HepG2 (cell line): ENCODE measurements around the gene RNU4-1. TPM values are rescaled to one million over a fixed set of nuclear protein-coding genes. Genes with fewer than 3 reads are reported as not detected.

Experiments used
- AGO2 ChIP-seq: fragments of 200-400 bp; formaldehyde crosslinking; optimal IDR thresholded peaks from 2 replicates; pipeline ENCODE3; 2017; ENCODE audit warnings: mild to moderate bottlenecking, low read depth, low read length, moderate library complexity
- JUND ChIP-seq: sonication (generic); formaldehyde crosslinking; IDR thresholded peaks from 2 replicates; pipeline ENCODE4 v1.8.0; 2022; ENCODE audit warnings: mild to moderate bottlenecking, missing genetic modification reagents
- KLF9 ChIP-seq: IDR thresholded peaks from 2 replicates; pipeline ENCODE4 v1.6.1; 2016; ENCODE audit warnings: low read depth
- MED8 ChIP-seq: sonication (generic); formaldehyde crosslinking; IDR thresholded peaks from 2 replicates; pipeline ENCODE4 v1.8.1; 2023; ENCODE audit warnings: mild to moderate bottlenecking, missing genetic modification reagents; ENCODE audit not compliant: insufficient replicate concordance
- MTA3 ChIP-seq: sonication (generic); formaldehyde crosslinking; IDR thresholded peaks from 2 replicates; pipeline ENCODE4 v1.4.0; 2020; ENCODE audit warnings: missing genetic modification reagents
- PAF1 ChIP-seq: IDR thresholded peaks from 2 replicates; pipeline ENCODE4 v1.6.1; 2016; ENCODE audit warnings: missing genetic modification reagents, missing compliant biosample characterization
- PHF21A ChIP-seq: sonication (generic); formaldehyde crosslinking; IDR thresholded peaks from 2 replicates; pipeline ENCODE4 v1.5.0; 2020; ENCODE audit warnings: mild to moderate bottlenecking, missing genetic modification reagents
- WIZ ChIP-seq: sonication (generic); formaldehyde crosslinking; IDR thresholded peaks from 2 replicates; pipeline ENCODE4 v1.5.1; 2020; ENCODE audit warnings: mild to moderate bottlenecking, missing genetic modification reagents
- ZFP36L1 ChIP-seq: sonication (generic); formaldehyde crosslinking; IDR thresholded peaks from 2 replicates; pipeline ENCODE4 v1.8.0; 2022; ENCODE audit warnings: mild to moderate bottlenecking, missing genetic modification reagents, moderate library complexity
- ZNF780A ChIP-seq: sonication (generic); formaldehyde crosslinking; IDR thresholded peaks from 2 replicates; pipeline ENCODE4 v1.8.0; 2022; ENCODE audit warnings: mild to moderate bottlenecking, missing genetic modification reagents, moderate library complexity
- ZNF781 ChIP-seq: sonication (generic); formaldehyde crosslinking; IDR thresholded peaks from 2 replicates; pipeline ENCODE4 v1.5.1; 2020; ENCODE audit warnings: borderline replicate concordance, mild to moderate bottlenecking, missing genetic modification reagents; ENCODE audit errors: not compliant biosample characterization
- polyA plus RNA-seq, 8 experiments: library from polyadenylated mRNA; depleted of rRNA in 3 of 8; stranded (reverse) in 7 of 8; unstranded in 1 of 8; fragments of >200 nt; fragmentation: Illumina TruSeq in 4 of 8; extraction: Trizol in 4 of 8; gene quantifications; 2 replicates each; pipeline versions ENCODE4 v1.2.1 to v1.2.3, GENCODE V29; 2011 to 2016; ENCODE audit warnings: low read depth in 4 of 8, missing spikeins in 1 of 8, mixed read lengths in 1 of 8; ENCODE audit not compliant: insufficient read depth in 1 of 8
- total RNA-seq, 5 experiments: library from RNA; depleted of rRNA; stranded (reverse); fragments of >200 nt; fragmentation: Illumina TruSeq; extraction: Trizol; gene quantifications; 2 replicates each; pipeline ENCODE4 v1.2.3, GENCODE V29; 2016; ENCODE audit warnings: low read depth in 1 of 5
- TF ChIP-seq, protein P1 (sequence below): sonication (generic); formaldehyde crosslinking; IDR thresholded peaks from 2 replicates; pipeline ENCODE4 v1.4.0; 2020; ENCODE audit warnings: missing genetic modification reagents
- TF ChIP-seq, protein P2 (sequence below): sonication (generic); formaldehyde crosslinking; IDR thresholded peaks from 2 replicates; pipeline ENCODE4 v1.5.1; 2020; ENCODE audit warnings: mild to moderate bottlenecking, missing genetic modification reagents, moderate library complexity
- TF ChIP-seq, protein P3 (sequence below): fragments of 450-650 bp; IDR thresholded peaks from 2 replicates; pipeline ENCODE4 v1.6.1; 2017
- TF ChIP-seq, protein P4 (sequence below): sonication (generic); formaldehyde crosslinking; IDR thresholded peaks from 2 replicates; pipeline ENCODE4 v1.4.0; 2020; ENCODE audit warnings: missing genetic modification reagents

The RNU4-1 gene
- total and polyA plus RNA-seq, 2 of the 13 experiments (the other 11 are each of a cell fraction or from before 2014, with no cell fraction given): 7,407 TPM; not detected in 1

DNA sequence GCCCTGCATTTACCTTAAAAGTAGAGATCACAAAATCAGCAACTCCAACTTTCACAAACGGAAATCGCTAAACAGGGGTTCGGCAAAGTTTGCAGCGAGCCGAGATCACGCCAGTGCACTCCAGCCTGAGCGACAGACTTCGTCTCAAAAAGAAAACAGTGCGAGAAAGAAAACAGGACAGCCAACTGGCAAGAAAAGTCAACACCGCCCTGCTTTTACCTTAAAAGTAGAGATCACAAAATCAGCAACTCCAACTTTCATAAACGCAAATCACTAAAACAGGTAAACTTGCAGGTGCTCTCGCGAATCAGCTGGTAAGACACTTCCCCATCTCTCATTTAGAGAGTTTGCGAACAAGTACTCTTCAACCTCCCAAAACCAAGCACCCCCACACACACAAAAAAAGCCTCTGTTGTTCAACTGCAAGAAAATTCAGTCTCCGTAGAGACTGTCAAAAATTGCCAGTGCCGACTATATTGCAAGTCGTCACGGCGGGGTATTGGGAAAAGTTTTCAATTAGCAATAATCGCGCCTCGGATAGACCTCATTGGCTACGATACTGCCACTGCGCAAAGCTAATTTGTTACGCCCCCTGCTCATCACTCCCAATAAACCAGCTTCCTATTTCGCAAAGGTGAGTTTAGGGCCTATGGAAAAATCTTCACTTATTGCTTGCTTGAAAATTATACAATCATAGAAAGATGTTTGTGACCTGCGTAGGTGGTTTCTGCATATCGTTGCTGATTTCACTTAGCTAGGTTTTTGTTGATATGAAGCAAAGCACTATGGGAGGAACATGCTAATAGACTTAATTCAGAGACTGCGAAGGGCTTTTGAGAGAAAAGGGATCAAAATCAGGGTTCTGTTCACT lies at the start of gene RNU4-1 (continued):
- TF ChIP-seq WIZ (no peak), PAF1 (CRISPR knock-in tag) (no peak), ZNF781 (CRISPR knock-in tag) (no peak), PHF21A (CRISPR knock-in tag) (peak; percentile 74), KLF9 (CRISPR knock-in tag) (peak; percentile 81), AGO2 (no peak), ZNF780A (CRISPR knock-in tag) (0 out of 2 replicates have a peak, but pooled peaks have one; percentile 73), JUND (CRISPR knock-in tag) (no peak), MTA3 (CRISPR knock-in tag) (no peak), ZFP36L1 (CRISPR knock-in tag) (no peak), MED8 (CRISPR knock-in tag) (peak; percentile 99)
- TF ChIP-seq, protein P1, sequence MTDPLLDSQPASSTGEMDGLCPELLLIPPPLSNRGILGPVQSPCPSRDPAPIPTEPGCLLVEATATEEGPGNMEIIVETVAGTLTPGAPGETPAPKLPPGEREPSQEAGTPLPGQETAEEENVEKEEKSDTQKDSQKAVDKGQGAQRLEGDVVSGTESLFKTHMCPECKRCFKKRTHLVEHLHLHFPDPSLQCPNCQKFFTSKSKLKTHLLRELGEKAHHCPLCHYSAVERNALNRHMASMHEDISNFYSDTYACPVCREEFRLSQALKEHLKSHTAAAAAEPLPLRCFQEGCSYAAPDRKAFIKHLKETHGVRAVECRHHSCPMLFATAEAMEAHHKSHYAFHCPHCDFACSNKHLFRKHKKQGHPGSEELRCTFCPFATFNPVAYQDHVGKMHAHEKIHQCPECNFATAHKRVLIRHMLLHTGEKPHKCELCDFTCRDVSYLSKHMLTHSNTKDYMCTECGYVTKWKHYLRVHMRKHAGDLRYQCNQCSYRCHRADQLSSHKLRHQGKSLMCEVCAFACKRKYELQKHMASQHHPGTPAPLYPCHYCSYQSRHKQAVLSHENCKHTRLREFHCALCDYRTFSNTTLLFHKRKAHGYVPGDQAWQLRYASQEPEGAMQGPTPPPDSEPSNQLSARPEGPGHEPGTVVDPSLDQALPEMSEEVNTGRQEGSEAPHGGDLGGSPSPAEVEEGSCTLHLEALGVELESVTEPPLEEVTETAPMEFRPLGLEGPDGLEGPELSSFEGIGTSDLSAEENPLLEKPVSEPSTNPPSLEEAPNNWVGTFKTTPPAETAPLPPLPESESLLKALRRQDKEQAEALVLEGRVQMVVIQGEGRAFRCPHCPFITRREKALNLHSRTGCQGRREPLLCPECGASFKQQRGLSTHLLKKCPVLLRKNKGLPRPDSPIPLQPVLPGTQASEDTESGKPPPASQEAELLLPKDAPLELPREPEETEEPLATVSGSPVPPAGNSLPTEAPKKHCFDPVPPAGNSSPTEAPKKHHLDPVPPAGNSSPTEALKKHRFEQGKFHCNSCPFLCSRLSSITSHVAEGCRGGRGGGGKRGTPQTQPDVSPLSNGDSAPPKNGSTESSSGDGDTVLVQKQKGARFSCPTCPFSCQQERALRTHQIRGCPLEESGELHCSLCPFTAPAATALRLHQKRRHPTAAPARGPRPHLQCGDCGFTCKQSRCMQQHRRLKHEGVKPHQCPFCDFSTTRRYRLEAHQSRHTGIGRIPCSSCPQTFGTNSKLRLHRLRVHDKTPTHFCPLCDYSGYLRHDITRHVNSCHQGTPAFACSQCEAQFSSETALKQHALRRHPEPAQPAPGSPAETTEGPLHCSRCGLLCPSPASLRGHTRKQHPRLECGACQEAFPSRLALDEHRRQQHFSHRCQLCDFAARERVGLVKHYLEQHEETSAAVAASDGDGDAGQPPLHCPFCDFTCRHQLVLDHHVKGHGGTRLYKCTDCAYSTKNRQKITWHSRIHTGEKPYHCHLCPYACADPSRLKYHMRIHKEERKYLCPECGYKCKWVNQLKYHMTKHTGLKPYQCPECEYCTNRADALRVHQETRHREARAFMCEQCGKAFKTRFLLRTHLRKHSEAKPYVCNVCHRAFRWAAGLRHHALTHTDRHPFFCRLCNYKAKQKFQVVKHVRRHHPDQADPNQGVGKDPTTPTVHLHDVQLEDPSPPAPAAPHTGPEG: peak; percentile 73
- TF ChIP-seq, protein P2, sequence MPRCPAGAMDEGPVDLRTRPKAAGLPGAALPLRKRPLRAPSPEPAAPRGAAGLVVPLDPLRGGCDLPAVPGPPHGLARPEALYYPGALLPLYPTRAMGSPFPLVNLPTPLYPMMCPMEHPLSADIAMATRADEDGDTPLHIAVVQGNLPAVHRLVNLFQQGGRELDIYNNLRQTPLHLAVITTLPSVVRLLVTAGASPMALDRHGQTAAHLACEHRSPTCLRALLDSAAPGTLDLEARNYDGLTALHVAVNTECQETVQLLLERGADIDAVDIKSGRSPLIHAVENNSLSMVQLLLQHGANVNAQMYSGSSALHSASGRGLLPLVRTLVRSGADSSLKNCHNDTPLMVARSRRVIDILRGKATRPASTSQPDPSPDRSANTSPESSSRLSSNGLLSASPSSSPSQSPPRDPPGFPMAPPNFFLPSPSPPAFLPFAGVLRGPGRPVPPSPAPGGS: 0 out of 2 replicates have a peak, but pooled peaks have one; percentile 25
- TF ChIP-seq, protein P3, sequence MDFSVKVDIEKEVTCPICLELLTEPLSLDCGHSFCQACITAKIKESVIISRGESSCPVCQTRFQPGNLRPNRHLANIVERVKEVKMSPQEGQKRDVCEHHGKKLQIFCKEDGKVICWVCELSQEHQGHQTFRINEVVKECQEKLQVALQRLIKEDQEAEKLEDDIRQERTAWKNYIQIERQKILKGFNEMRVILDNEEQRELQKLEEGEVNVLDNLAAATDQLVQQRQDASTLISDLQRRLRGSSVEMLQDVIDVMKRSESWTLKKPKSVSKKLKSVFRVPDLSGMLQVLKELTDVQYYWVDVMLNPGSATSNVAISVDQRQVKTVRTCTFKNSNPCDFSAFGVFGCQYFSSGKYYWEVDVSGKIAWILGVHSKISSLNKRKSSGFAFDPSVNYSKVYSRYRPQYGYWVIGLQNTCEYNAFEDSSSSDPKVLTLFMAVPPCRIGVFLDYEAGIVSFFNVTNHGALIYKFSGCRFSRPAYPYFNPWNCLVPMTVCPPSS: no peak
- TF ChIP-seq, protein P4, sequence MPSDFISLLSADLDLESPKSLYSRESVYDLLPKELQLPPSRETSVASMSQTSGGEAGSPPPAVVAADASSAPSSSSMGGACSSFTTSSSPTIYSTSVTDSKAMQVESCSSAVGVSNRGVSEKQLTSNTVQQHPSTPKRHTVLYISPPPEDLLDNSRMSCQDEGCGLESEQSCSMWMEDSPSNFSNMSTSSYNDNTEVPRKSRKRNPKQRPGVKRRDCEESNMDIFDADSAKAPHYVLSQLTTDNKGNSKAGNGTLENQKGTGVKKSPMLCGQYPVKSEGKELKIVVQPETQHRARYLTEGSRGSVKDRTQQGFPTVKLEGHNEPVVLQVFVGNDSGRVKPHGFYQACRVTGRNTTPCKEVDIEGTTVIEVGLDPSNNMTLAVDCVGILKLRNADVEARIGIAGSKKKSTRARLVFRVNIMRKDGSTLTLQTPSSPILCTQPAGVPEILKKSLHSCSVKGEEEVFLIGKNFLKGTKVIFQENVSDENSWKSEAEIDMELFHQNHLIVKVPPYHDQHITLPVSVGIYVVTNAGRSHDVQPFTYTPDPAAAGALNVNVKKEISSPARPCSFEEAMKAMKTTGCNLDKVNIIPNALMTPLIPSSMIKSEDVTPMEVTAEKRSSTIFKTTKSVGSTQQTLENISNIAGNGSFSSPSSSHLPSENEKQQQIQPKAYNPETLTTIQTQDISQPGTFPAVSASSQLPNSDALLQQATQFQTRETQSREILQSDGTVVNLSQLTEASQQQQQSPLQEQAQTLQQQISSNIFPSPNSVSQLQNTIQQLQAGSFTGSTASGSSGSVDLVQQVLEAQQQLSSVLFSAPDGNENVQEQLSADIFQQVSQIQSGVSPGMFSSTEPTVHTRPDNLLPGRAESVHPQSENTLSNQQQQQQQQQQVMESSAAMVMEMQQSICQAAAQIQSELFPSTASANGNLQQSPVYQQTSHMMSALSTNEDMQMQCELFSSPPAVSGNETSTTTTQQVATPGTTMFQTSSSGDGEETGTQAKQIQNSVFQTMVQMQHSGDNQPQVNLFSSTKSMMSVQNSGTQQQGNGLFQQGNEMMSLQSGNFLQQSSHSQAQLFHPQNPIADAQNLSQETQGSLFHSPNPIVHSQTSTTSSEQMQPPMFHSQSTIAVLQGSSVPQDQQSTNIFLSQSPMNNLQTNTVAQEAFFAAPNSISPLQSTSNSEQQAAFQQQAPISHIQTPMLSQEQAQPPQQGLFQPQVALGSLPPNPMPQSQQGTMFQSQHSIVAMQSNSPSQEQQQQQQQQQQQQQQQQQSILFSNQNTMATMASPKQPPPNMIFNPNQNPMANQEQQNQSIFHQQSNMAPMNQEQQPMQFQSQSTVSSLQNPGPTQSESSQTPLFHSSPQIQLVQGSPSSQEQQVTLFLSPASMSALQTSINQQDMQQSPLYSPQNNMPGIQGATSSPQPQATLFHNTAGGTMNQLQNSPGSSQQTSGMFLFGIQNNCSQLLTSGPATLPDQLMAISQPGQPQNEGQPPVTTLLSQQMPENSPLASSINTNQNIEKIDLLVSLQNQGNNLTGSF (CRISPR knock-in tag): 0 out of 2 replicates have a peak, but pooled peaks have one; percentile 24
